Stomach (tissue), 4 donors: Measurements from ENCODE around the gene SLC25A23.

ENCODE experiments used
- EP300 ChIP-seq: sonication (generic); formaldehyde crosslinking; IDR thresholded peaks from one replicate; pipeline ENCODE4 v1.6.1; 2017; ENCODE audit warnings: antibody characterized with exemption
- POLR2A ChIP-seq, 4 donors: fragments of 450-650 bp; IDR thresholded peaks; one replicate each; pipeline ENCODE4 v1.6.1; 2016; ENCODE audit warnings: antibody characterized with exemption in 4 of 4, control low read depth in 2 of 4, mild to moderate bottlenecking in 1 of 4, moderate library complexity in 1 of 4
- POLR2AphosphoS5 ChIP-seq, 3 donors: sonication (generic); formaldehyde crosslinking; IDR thresholded peaks; one replicate each; pipeline ENCODE4 v1.6.1; 2016; ENCODE audit warnings: antibody characterized with exemption in 3 of 3
- TF ChIP-seq, protein P1 (sequence below), 7 experiments: fragments of 450-650 bp in 4 of 7; fragments of 200-600 bp in 3 of 7; sonication (generic) in 3 of 7; IDR thresholded peaks; one replicate each; pipeline ENCODE4 v1.5.1; 2016 to 2019; ENCODE audit warnings: antibody characterized with exemption in 7 of 7, control low read depth in 2 of 7, mild to moderate bottlenecking in 1 of 7

DNA sequence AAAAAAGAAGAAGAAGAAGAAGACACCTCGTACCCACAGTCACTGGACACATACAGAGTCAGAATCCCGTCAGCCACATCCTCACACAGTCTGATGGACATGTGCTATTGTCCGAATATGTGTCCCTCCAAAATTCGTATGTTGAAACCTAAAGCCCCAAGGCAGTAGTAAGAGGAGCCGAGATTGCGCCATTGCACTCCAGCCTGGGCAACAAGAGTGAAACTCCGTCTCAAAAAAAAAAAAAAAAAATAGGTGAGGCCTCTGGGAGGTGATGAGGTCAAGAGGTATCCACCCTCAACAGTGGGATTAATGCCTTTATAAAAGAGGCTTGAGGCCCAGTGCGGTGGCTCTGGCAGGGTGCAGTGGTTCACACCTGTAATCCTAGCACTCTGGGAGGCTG, 24.6 kb upstream of the SLC25A23 start:
- TF ChIP-seq, protein P1, sequence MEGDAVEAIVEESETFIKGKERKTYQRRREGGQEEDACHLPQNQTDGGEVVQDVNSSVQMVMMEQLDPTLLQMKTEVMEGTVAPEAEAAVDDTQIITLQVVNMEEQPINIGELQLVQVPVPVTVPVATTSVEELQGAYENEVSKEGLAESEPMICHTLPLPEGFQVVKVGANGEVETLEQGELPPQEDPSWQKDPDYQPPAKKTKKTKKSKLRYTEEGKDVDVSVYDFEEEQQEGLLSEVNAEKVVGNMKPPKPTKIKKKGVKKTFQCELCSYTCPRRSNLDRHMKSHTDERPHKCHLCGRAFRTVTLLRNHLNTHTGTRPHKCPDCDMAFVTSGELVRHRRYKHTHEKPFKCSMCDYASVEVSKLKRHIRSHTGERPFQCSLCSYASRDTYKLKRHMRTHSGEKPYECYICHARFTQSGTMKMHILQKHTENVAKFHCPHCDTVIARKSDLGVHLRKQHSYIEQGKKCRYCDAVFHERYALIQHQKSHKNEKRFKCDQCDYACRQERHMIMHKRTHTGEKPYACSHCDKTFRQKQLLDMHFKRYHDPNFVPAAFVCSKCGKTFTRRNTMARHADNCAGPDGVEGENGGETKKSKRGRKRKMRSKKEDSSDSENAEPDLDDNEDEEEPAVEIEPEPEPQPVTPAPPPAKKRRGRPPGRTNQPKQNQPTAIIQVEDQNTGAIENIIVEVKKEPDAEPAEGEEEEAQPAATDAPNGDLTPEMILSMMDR (IDR thresholded peaks at IDR 0.05) = no peak
- TF ChIP-seq POLR2AphosphoS5 (IDR thresholded peaks at IDR 0.05) (no peak), EP300 (no peak), POLR2A (IDR thresholded peaks at IDR 0.05) (no peak)
